Lung (tissue), 12 donors: ENCODE data around the gene NBAS. TPM values are rescaled to one million over a fixed set of nuclear protein-coding genes. Genes with fewer than 3 reads are reported as not detected.

ENCODE experiments used
- ATAC-seq: fragments of 200-7000 bp; cut with Tn5 transposase; one replicate; pipeline ENCODE4 v1.9.1; 2020; ENCODE audit warnings: moderate number of reproducible peaks; ENCODE audit not compliant: insufficient read depth, low FRiP score
- DNase-seq, 3 donors: peaks; one replicate each; pipeline ENCODE4 v3.0.0-alpha.2; 2013 to 2017
- H3K27ac ChIP-seq, 2 donors: one replicate each; pipeline ENCODE4 v1.5.1; 2013; ENCODE audit warnings: mild to moderate bottlenecking in 2 of 2, moderate library complexity in 2 of 2, control low read depth in 1 of 2, inconsistent platforms in 1 of 2, low read depth in 1 of 2, low read length in 1 of 2
- H3K27me3 ChIP-seq, 3 donors: one replicate each; pipeline ENCODE4 v1.5.1; 2013; ENCODE audit warnings: low read length in 2 of 3; ENCODE audit not compliant: control insufficient read depth in 3 of 3, insufficient read depth in 3 of 3
- H3K36me3 ChIP-seq, 4 donors: one replicate each; pipeline ENCODE4 v1.5.1; 2013; ENCODE audit warnings: low read length in 4 of 4, mild to moderate bottlenecking in 1 of 4, moderate library complexity in 1 of 4; ENCODE audit not compliant: control insufficient read depth in 4 of 4, insufficient read depth in 4 of 4
- H3K4me1 ChIP-seq, 5 donors: one replicate each; pipeline ENCODE4 v1.5.1; 2013; ENCODE audit warnings: low read length in 5 of 5, mild to moderate bottlenecking in 2 of 5, moderate library complexity in 1 of 5; ENCODE audit not compliant: control insufficient read depth in 5 of 5, insufficient read depth in 5 of 5
- H3K4me3 ChIP-seq: one replicate; pipeline ENCODE4 v1.5.1; 2013; ENCODE audit warnings: mild to moderate bottlenecking, control low read depth, moderate library complexity
- H3K9ac ChIP-seq, 2 donors: one replicate each; pipeline ENCODE4 v1.5.1; 2013; ENCODE audit warnings: low read length in 2 of 2, control low read depth in 1 of 2; ENCODE audit not compliant: insufficient read depth in 1 of 2
- H3K9me3 ChIP-seq, 4 donors: one replicate each; pipeline ENCODE4 v1.5.1; 2013; ENCODE audit warnings: low read length in 3 of 4, mild to moderate bottlenecking in 1 of 4, moderate library complexity in 1 of 4; ENCODE audit not compliant: control insufficient read depth in 4 of 4, insufficient read depth in 3 of 4
- WGBS, 2 donors: extraction: QIAGEN DNeasy Blood & Tissue Kit; methylation state at CpG; one replicate each; pipeline ENCODE4 v1.1.7; 2013; 5-methylcytosine and 5-hydroxymethylcytosine counted together
- polyA plus RNA-seq, 2 donors: library from polyadenylated mRNA; stranded (reverse); fragments of 200-250 nt; gene quantifications; one replicate each; pipeline ENCODE4 v1.2.1, GENCODE V29; 2013
- total RNA-seq, 2 donors: library from RNA; depleted of rRNA in 1 of 2; stranded (reverse); fragments of >200 nt in 1 of 2; gene quantifications; one replicate each; pipeline ENCODE4 v1.2.1, GENCODE V29; 2014 to 2021
- TF ChIP-seq, protein P1 (sequence below): IDR thresholded peaks from 2 replicates; pipeline ENCODE4 v1.5.1; 2012; ENCODE audit warnings: mild to moderate bottlenecking; ENCODE audit errors: control extremely low read depth, extremely low read depth
- donor health status: control.
- donor health status: control.
- donor health status: Bipolar disorder and iron deficiency.
- donor health status: healthy.
- donor health status: DM: yes; HTN: yes; CAD: no.

The NBAS gene
- total and polyA plus RNA-seq, 4 donors, result 15.6 to 61.3 (median 35.4) TPM

- ATAC-seq, result no peak
- TF ChIP-seq, protein P1, sequence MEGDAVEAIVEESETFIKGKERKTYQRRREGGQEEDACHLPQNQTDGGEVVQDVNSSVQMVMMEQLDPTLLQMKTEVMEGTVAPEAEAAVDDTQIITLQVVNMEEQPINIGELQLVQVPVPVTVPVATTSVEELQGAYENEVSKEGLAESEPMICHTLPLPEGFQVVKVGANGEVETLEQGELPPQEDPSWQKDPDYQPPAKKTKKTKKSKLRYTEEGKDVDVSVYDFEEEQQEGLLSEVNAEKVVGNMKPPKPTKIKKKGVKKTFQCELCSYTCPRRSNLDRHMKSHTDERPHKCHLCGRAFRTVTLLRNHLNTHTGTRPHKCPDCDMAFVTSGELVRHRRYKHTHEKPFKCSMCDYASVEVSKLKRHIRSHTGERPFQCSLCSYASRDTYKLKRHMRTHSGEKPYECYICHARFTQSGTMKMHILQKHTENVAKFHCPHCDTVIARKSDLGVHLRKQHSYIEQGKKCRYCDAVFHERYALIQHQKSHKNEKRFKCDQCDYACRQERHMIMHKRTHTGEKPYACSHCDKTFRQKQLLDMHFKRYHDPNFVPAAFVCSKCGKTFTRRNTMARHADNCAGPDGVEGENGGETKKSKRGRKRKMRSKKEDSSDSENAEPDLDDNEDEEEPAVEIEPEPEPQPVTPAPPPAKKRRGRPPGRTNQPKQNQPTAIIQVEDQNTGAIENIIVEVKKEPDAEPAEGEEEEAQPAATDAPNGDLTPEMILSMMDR, result no peak
- Histone ChIP-seq H3K9ac (no peak overlapping the region), H3K4me3 (no peak overlapping the region), H3K27ac (no peak overlapping the region), H3K27me3 (no peaks in the 10 kb centered on the region), H3K36me3 (peaks cover 0 to 3% (median 0%) of the 10 kb centered on the region in 4 donors), H3K9me3 (no peaks in the 10 kb centered on the region), H3K4me1 (peaks cover 0 to 4% (median 0%) of the 10 kb centered on the region in 5 donors)
- peak in 2 of 3 donors; percentile 7 to 41 for DNase-seq
- 75 to 86% methylated on average over 4 of the region's 4 CpGs for WGBS, 2 donors
These were observed 365.3 kb downstream of the NBAS start for GRCh38 chr2:15195813-15196212.

DNA sequence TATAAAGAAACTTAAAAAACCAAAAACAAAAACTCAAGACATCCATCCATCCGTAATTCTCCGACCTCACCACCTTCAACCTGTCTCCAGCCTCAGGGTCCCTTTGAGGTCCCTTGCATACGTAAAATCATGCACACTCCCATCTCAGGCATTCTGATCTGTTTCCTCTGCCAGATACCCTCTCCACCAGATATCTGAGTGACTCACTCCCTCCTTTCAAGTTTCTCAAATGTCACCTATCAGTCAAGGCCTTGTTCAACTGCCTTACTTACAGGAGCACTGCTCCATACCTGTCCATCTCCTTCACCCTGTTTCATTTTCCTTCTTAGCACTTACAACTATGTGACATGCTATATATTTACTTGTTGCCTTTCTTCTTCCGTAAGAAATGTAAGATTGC lies 369.3 kb downstream of the NBAS start:
- ATAC-seq (no peak), DNase-seq (no peak)
- Histone ChIP-seq H3K36me3 (peaks cover 0 to 7% (median 6%) of the 10 kb centered on the region in 4 donors), H3K4me3 (no peak overlapping the region), H3K9me3 (no peaks in the 10 kb centered on the region), H3K9ac (no peak overlapping the region), H3K27me3 (no peaks in the 10 kb centered on the region), H3K4me1 (peaks cover 0 to 4% (median 0%) of the 10 kb centered on the region in 5 donors), H3K27ac (no peak overlapping the region)
- TF ChIP-seq, protein P1, result no peak
- 95 to 96% methylated on average over 4 of the region's 4 CpGs for WGBS, 2 donors

- Histone ChIP-seq H3K27me3 (no peaks in the 10 kb centered on the region), H3K4me3 (no peak overlapping the region), H3K9ac (no peak overlapping the region), H3K4me1 (no peaks in the 10 kb centered on the region), H3K36me3 (peaks cover 0 to 13% (median 6%) of the 10 kb centered on the region in 4 donors), H3K9me3 (no peaks in the 10 kb centered on the region), H3K27ac (no peak overlapping the region)
- TF ChIP-seq, protein P1, result no peak
- 73 to 83% methylated on average over 2 of the region's 2 CpGs for WGBS, 2 donors
- DNase-seq (no peak), ATAC-seq (no peak)
These were observed 371.9 kb downstream of the NBAS start for GRCh38 chr2:15189216-15189615.

DNA sequence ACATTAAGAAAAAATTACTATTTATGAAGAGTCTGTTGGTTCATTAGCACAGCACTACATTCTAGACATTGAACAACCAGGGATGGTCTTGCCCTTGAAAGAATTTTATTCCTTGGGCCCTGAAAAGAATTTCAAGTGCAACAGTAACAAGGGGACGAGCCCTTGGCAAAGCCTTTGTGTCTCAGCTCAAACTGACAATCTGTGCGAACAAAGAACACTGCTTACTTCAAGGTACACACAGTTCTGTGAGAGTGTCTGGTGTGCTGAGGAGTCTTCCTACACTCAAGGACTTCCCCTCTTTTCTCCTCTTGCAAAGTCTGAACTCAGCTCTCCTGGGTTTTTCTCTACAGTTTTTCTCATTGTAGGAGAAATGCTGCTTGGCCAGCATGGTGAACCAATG lies 373.4 kb downstream of the NBAS start:
- Histone ChIP-seq H3K36me3 (peaks cover 0 to 15% (median 6%) of the 10 kb centered on the region in 4 donors), H3K4me3 (no peak overlapping the region), H3K4me1 (no peaks in the 10 kb centered on the region), H3K27ac (no peak overlapping the region), H3K27me3 (no peaks in the 10 kb centered on the region), H3K9me3 (no peaks in the 10 kb centered on the region), H3K9ac (no peak overlapping the region)
- DNase-seq (no peak), ATAC-seq (no peak)
- WGBS, 2 donors, result 89 to 91% methylated on average over 2 of the region's 2 CpGs
- TF ChIP-seq, protein P1, result no peak
